Uterus (tissue), 2 donors: ENCODE results near the gene DAB2IP.

Experiments
- POLR2A ChIP-seq, 2 donors: fragments of 450-650 bp; IDR thresholded peaks; one replicate each; pipeline ENCODE4 v1.6.1; 2016; ENCODE audit warnings: antibody characterized with exemption in 2 of 2, mild to moderate bottlenecking in 1 of 2, moderate library complexity in 1 of 2
- TF ChIP-seq, protein P1 (sequence below), 4 experiments: fragments of 200-600 bp in 2 of 4; fragments of 450-650 bp in 2 of 4; sonication (generic) in 2 of 4; IDR thresholded peaks; one replicate each; pipeline ENCODE4 v1.5.1; 2016 to 2019; ENCODE audit warnings: antibody characterized with exemption in 4 of 4, mild to moderate bottlenecking in 2 of 4, moderate library complexity in 1 of 4

DNA sequence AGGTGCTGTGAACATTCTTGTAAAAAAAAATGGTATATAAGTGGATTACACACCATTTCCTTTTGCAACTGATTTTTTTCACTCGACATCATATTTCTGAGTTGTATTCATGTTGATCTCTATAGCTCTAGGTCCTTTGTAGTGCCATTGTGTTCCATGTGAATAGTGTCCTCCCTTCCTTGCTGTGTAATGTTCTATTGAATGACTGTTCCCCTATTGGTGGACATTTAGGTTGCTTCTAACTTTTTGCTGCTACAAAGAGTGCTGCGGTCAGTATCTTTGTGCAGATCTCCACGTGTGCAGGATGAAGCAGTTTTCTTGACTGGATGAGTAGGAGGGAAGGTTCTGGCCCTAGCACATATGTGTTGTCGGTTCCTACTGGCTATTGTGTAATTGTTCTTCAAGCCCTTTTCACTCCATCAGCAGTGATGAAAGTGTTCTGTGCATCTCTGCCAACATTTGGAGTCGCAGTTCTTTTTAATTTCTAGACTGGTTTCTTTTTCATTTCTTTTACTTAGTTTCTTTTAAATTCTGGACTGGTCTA, 20.2 kb downstream of the DAB2IP start:
- TF ChIP-seq, protein P1, sequence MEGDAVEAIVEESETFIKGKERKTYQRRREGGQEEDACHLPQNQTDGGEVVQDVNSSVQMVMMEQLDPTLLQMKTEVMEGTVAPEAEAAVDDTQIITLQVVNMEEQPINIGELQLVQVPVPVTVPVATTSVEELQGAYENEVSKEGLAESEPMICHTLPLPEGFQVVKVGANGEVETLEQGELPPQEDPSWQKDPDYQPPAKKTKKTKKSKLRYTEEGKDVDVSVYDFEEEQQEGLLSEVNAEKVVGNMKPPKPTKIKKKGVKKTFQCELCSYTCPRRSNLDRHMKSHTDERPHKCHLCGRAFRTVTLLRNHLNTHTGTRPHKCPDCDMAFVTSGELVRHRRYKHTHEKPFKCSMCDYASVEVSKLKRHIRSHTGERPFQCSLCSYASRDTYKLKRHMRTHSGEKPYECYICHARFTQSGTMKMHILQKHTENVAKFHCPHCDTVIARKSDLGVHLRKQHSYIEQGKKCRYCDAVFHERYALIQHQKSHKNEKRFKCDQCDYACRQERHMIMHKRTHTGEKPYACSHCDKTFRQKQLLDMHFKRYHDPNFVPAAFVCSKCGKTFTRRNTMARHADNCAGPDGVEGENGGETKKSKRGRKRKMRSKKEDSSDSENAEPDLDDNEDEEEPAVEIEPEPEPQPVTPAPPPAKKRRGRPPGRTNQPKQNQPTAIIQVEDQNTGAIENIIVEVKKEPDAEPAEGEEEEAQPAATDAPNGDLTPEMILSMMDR (IDR thresholded peaks at IDR 0.05) = no peak
- TF ChIP-seq POLR2A (IDR thresholded peaks at IDR 0.05) = no peak
